H1 (cell line): ENCODE results near the gene SLC5A9. TPM values are rescaled to one million over a fixed set of nuclear protein-coding genes. Genes with fewer than 3 reads are reported as not detected.

Experiments used
- CTCF ChIA-PET: fragments of 300-600 bp; sonication (Branson Sonifier 250); formaldehyde crosslinking; loops from one replicate; lab custom pipeline; 2021; ENCODE audit not compliant: partially characterized antibody; lab: Charles Lee
- POLR2A ChIA-PET: fragments of 300-600 bp; sonication (Branson Sonifier 250); formaldehyde crosslinking; loops from one replicate; lab custom pipeline; 2021; ENCODE audit warnings: inconsistent platforms; ENCODE audit not compliant: partially characterized antibody; lab: Charles Lee
- DNase-seq, 2 experiments: peaks; one replicate each; pipeline versions ENCODE4 v3.0.0 to v3.0.0-alpha.2; 2010 to 2022; ENCODE audit warnings: low spot score in 2 of 2, low read depth in 1 of 2, mixed read lengths in 1 of 2
- FAIRE-seq: peaks from 2 replicates; lab custom pipeline; 2011; peaks lifted over from hg19 to GRCh38; lab: Jason Lieb, UNC
- H2AFZ ChIP-seq: 2 replicates; pipeline ENCODE4 v1.8.1; 2012; ENCODE audit warnings: low read length, inconsistent platforms
- H2AK5ac ChIP-seq: 2 replicates; pipeline ENCODE4 v1.6.1; 2013; ENCODE audit warnings: low read depth, low read length
- H2BK120ac ChIP-seq: replicated peaks from 2 replicates; pipeline ENCODE3; 2013; ENCODE audit warnings: low read depth, low read length, inconsistent platforms
- H2BK12ac ChIP-seq: 2 replicates; pipeline ENCODE4 v1.6.1; 2013; ENCODE audit warnings: low read depth, low read length
- H2BK15ac ChIP-seq: 2 replicates; pipeline ENCODE4 v1.6.1; 2013; ENCODE audit warnings: low read length
- H2BK20ac ChIP-seq: 2 replicates; pipeline ENCODE4 v1.6.1; 2013; ENCODE audit warnings: low read length
- H2BK5ac ChIP-seq: 2 replicates; pipeline ENCODE4 v1.6.1; 2013; ENCODE audit warnings: low read depth, low read length
- H3K14ac ChIP-seq: 2 replicates; pipeline ENCODE4 v1.6.1; 2013; ENCODE audit warnings: inconsistent platforms; ENCODE audit not compliant: insufficient read length
- H3K18ac ChIP-seq: 2 replicates; pipeline ENCODE4 v1.6.1; 2013; ENCODE audit warnings: low read length; ENCODE audit errors: extremely low read depth
- H3K23ac ChIP-seq: 2 replicates; pipeline ENCODE4 v1.6.1; 2013; ENCODE audit warnings: inconsistent platforms; ENCODE audit not compliant: insufficient read length
- H3K23me2 ChIP-seq: 2 replicates; pipeline ENCODE4 v1.6.1; 2013; ENCODE audit warnings: low read depth, low read length
- H3K27ac ChIP-seq: 2 replicates; pipeline ENCODE4 v1.6.1; 2011; ENCODE audit warnings: low read depth, low read length, inconsistent platforms
- H3K27me3 ChIP-seq, 4 experiments: replicated peaks in 1 of 4; 1 replicate in 1 of 4; 2 replicates in 3 of 4; pipeline versions ENCODE4 v1.6.1 to v1.8.1; 2011 to 2013; ENCODE audit warnings: low read length in 3 of 4, mild to moderate bottlenecking in 3 of 4, inconsistent platforms in 2 of 4, mixed read lengths in 2 of 4, moderate library complexity in 1 of 4; ENCODE audit not compliant: control insufficient read depth in 3 of 4, insufficient read depth in 3 of 4; ENCODE audit errors: extremely low read depth in 1 of 4
- H3K36me3 ChIP-seq, 4 experiments: 2 replicates each; pipeline versions ENCODE4 v1.6.1 to v1.8.1; 2011 to 2013; ENCODE audit warnings: mild to moderate bottlenecking in 4 of 4, low read length in 3 of 4, moderate library complexity in 2 of 4, control low read depth in 1 of 4, inconsistent platforms in 1 of 4; ENCODE audit not compliant: insufficient read depth in 4 of 4, control insufficient read depth in 2 of 4
- H3K4ac ChIP-seq: replicated peaks from 2 replicates; pipeline ENCODE3; 2013; ENCODE audit warnings: low read length, low read depth, mixed read lengths, inconsistent platforms; ENCODE audit not compliant: insufficient read length
- H3K4me1 ChIP-seq, 4 experiments: replicated peaks in 1 of 4; 1 replicate in 1 of 4; 2 replicates in 3 of 4; pipeline versions ENCODE4 v1.6.1 to v1.8.1; 2011 to 2013; ENCODE audit warnings: low read length in 3 of 4, inconsistent platforms in 2 of 4, mixed read lengths in 1 of 4; ENCODE audit not compliant: insufficient read depth in 4 of 4, control insufficient read depth in 3 of 4
- H3K4me2 ChIP-seq, 2 experiments: 2 replicates each; pipeline versions ENCODE4 v1.6.1 to v1.8.1; 2011 to 2013; ENCODE audit warnings: low read depth in 2 of 2, low read length in 2 of 2, control low read depth in 1 of 2, inconsistent platforms in 1 of 2, mild to moderate bottlenecking in 1 of 2; ENCODE audit not compliant: insufficient read depth in 1 of 2
- H3K4me3 ChIP-seq, 4 experiments: fragments of 200-600, 300-600 bp in 1 of 4; sonication (generic), shearing (Covaris generic), sonication (Bioruptor Twin) in 1 of 4; 2 replicates each; pipeline versions ENCODE4 v1.5.1 to v1.8.1; 2011 to 2016; ENCODE audit warnings: low read length in 4 of 4, low read depth in 3 of 4, control low read depth in 2 of 4, inconsistent platforms in 2 of 4, mild to moderate bottlenecking in 2 of 4, mixed read lengths in 1 of 4, moderate library complexity in 1 of 4; ENCODE audit not compliant: insufficient read depth in 2 of 4; ENCODE audit errors: extremely low read depth in 1 of 4
- H3K56ac ChIP-seq: replicated peaks from 2 replicates; pipeline ENCODE3; 2013; ENCODE audit warnings: low read depth, mild to moderate bottlenecking, mixed read lengths, low read length, inconsistent platforms; ENCODE audit not compliant: insufficient read length
- H3K79me1 ChIP-seq: 2 replicates; pipeline ENCODE4 v1.6.1; 2013; ENCODE audit warnings: low read depth, low read length, control low read depth
- H3K79me2 ChIP-seq, 2 experiments: 2 replicates each; pipeline versions ENCODE4 v1.6.1 to v1.8.1; 2012 to 2013; ENCODE audit warnings: low read length in 2 of 2, mild to moderate bottlenecking in 2 of 2, inconsistent platforms in 1 of 2; ENCODE audit not compliant: insufficient read depth in 2 of 2, control insufficient read depth in 1 of 2
- H3K9ac ChIP-seq, 4 experiments: replicated peaks in 1 of 4; 1 replicate in 1 of 4; 2 replicates in 3 of 4; pipeline versions ENCODE4 v1.6.1 to v1.8.1; 2011 to 2013; ENCODE audit warnings: low read depth in 3 of 4, low read length in 3 of 4, control low read depth in 2 of 4, mild to moderate bottlenecking in 2 of 4, moderate library complexity in 2 of 4, inconsistent platforms in 1 of 4; ENCODE audit errors: extremely low read depth in 1 of 4
- H3K9me3 ChIP-seq, 2 experiments: 2 replicates each; pipeline versions ENCODE4 v1.6.1 to v1.8.1; 2012 to 2013; ENCODE audit warnings: mild to moderate bottlenecking in 2 of 2, moderate library complexity in 2 of 2, control low read depth in 1 of 2, inconsistent platforms in 1 of 2, low read depth in 1 of 2, low read length in 1 of 2, mixed read lengths in 1 of 2; ENCODE audit not compliant: insufficient read depth in 2 of 2
- H4K20me1 ChIP-seq, 2 experiments: replicated peaks in 1 of 2; 2 replicates each; pipeline versions ENCODE3 to v1.8.1; 2011 to 2013; ENCODE audit warnings: inconsistent platforms in 2 of 2, low read length in 2 of 2, mild to moderate bottlenecking in 1 of 2; ENCODE audit not compliant: insufficient read depth in 2 of 2, control insufficient read depth in 1 of 2
- H4K5ac ChIP-seq: 2 replicates; pipeline ENCODE4 v1.6.1; 2013; ENCODE audit warnings: low read length, low read depth, mixed read lengths, inconsistent platforms; ENCODE audit not compliant: insufficient read length
- H4K8ac ChIP-seq: 2 replicates; pipeline ENCODE4 v1.8.0; 2013; ENCODE audit warnings: mild to moderate bottlenecking, moderate library complexity, low read length, inconsistent platforms; ENCODE audit not compliant: insufficient read depth; ENCODE audit errors: extremely low read depth
- H4K91ac ChIP-seq: replicated peaks from 2 replicates; pipeline ENCODE3; 2013; ENCODE audit warnings: low read length, mixed read lengths, inconsistent platforms; ENCODE audit not compliant: insufficient read length
- BACH1 ChIP-seq: IDR thresholded peaks from 2 replicates; pipeline ENCODE4 v1.6.1; 2012; ENCODE audit warnings: low read length, improper control_type of control experiment
- BRCA1 ChIP-seq: IDR thresholded peaks from 2 replicates; pipeline ENCODE4 v1.6.1; 2012; ENCODE audit warnings: low read depth, low read length, improper control_type of control experiment
- CBX5 ChIP-seq: fragments of 300-800, 300-1000 bp; sonication (generic); IDR thresholded peaks from 2 replicates; pipeline ENCODE4 v1.7.1; 2016; ENCODE audit warnings: antibody characterized with exemption, low read length, low read depth
- EGR1 ChIP-seq: IDR thresholded peaks from 2 replicates; pipeline ENCODE4 v1.6.1; 2011; ENCODE audit warnings: low read depth, low read length, borderline replicate concordance
- FOSL1 ChIP-seq: IDR thresholded peaks from 2 replicates; pipeline ENCODE4 v1.6.1; 2011; ENCODE audit warnings: mild to moderate bottlenecking, low read depth, low read length, moderate library complexity; ENCODE audit not compliant: insufficient read depth
- GTF2F1 ChIP-seq: IDR thresholded peaks from 2 replicates; pipeline ENCODE4 v1.6.1; 2012; ENCODE audit warnings: low read depth, low read length, improper control_type of control experiment, borderline replicate concordance
- POLR2A ChIP-seq, 2 experiments: IDR thresholded peaks; 1 replicate in 1 of 2; 2 replicates in 1 of 2; pipeline ENCODE4 v1.6.1; 2011; ENCODE audit warnings: low read depth in 2 of 2, low read length in 2 of 2, mild to moderate bottlenecking in 2 of 2; ENCODE audit errors: control extremely low read depth in 1 of 2
- RAD21 ChIP-seq, 2 experiments: IDR thresholded peaks in 1 of 2; conservative IDR thresholded peaks in 1 of 2; 2 replicates each; pipeline ENCODE4 v1.6.1; 2011; ENCODE audit warnings: low read depth in 2 of 2, low read length in 2 of 2, improper control_type of control experiment in 1 of 2, inconsistent platforms in 1 of 2, mild to moderate bottlenecking in 1 of 2, moderate library complexity in 1 of 2
- SIN3A ChIP-seq, 2 experiments: IDR thresholded peaks in 1 of 2; conservative IDR thresholded peaks in 1 of 2; 2 replicates each; pipeline ENCODE4 v1.6.1; 2011 to 2012; ENCODE audit warnings: low read length in 2 of 2, improper control_type of control experiment in 1 of 2, low read depth in 1 of 2, mild to moderate bottlenecking in 1 of 2
- SIX5 ChIP-seq: IDR thresholded peaks from 2 replicates; pipeline ENCODE4 v1.6.1; 2011; ENCODE audit warnings: mild to moderate bottlenecking, low read depth, low read length
- TAF1 ChIP-seq: IDR thresholded peaks from 2 replicates; pipeline ENCODE4 v1.6.1; 2011; ENCODE audit warnings: mild to moderate bottlenecking, low read depth, low read length
- TAF7 ChIP-seq: optimal IDR thresholded peaks from 2 replicates; pipeline ENCODE3; 2011; ENCODE audit warnings: low read depth, mild to moderate bottlenecking, inconsistent platforms, low read length, moderate library complexity, borderline replicate concordance
- YY1 ChIP-seq: IDR thresholded peaks from 2 replicates; pipeline ENCODE4 v1.6.1; 2011; ENCODE audit warnings: low read depth, mild to moderate bottlenecking, low read length
- WGBS, 2 experiments: shearing (Covaris generic) in 1 of 2; methylation state at CpG; one replicate each; pipeline versions ENCODE4 v1.1.6 to v1.1.7; 2013 to 2015; ENCODE audit warnings: low lambda C conversion rate in 2 of 2, mixed read lengths in 2 of 2, inconsistent platforms in 1 of 2, low coverage in 1 of 2, missing lambda C conversion rate in 1 of 2; ENCODE audit not compliant: insufficient replicate concordance in 2 of 2, insufficient coverage in 1 of 2, insufficient read length in 1 of 2; ENCODE audit errors: extremely low coverage in 1 of 2, missing lambda C conversion rate in 1 of 2; 5-methylcytosine and 5-hydroxymethylcytosine counted together
- polyA plus RNA-seq, 7 experiments: library from polyadenylated mRNA; depleted of rRNA in 3 of 7; stranded (reverse) in 5 of 7; unstranded in 2 of 7; fragments of >200 nt in 5 of 7; fragments of 200-250 nt in 2 of 7; gene quantifications; 1 replicate in 5 of 7; 2 replicates in 1 of 7; 4 replicates in 1 of 7; pipeline versions ENCODE4 v1.2.1 to v1.2.3, GENCODE V29; 2011 to 2013; ENCODE audit warnings: missing spikeins in 2 of 7, mixed read lengths in 2 of 7
- total RNA-seq: library from RNA; stranded (reverse); fragmentation: NEBNext Ultra II Directional; extraction: Animal tissue kit (Norgen Biotek cat#: 25700); gene quantifications from 2 replicates; pipeline ENCODE4 v1.2.1, GENCODE V29; 2021

Gene SLC5A9
- total and polyA plus RNA-seq, 2 of the 8 experiments (the other 6 are each of a cell fraction or from before 2014, with no cell fraction given): 0.03 TPM; not detected in 1

DNA sequence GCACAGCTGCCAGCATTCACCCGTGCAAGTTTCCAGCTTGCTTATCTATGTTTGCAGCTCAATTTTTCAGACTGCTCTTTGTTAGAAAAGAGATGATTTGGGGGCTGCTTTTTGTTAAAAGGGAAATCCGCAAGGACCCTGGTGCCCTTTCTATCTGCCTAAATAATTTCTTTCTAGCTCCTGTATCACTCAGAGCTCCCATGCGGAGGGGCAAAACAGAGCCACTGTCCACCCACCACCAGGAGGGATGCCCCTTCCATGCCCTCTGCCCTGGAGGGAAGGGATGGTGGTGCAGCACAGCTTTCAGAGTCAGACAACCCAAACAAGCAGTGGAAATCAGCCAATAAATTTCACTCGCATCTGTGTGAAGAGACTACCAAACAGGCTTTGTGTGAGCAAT lies 13.9 kb upstream of the SLC5A9 start:
- H3K27me3 ChIP-seq: no peaks in the 10 kb centered on the region; a peak in 1 of 7 replicates
- POLR2A ChIA-PET: no interaction called here
- peak overlapping the region; percentile 86; the same call in 1 of the 2 replicates for H2AK5ac ChIP-seq
- no peaks in the 10 kb centered on the region for H3K79me1 ChIP-seq
- 0 out of 2 replicates have a peak overlapping the region, but pooled peaks have one; percentile 88 for H2BK15ac ChIP-seq
- no peak for TF ChIP-seq BACH1
- TF ChIP-seq EGR1: no peak
- no peak for TF ChIP-seq POLR2A (IDR thresholded peaks at IDR 0.05; ENCODE audit: control extremely low read depth in 1 of 2, low read depth in 2 of 2, low read length in 2 of 2)
- TF ChIP-seq TAF1: no peak
- no peak for TF ChIP-seq BRCA1
- TF ChIP-seq SIX5: no peak
- no peak for TF ChIP-seq FOSL1
- TF ChIP-seq YY1: no peak
- TF ChIP-seq RAD21 (IDR thresholded peaks at IDR 0.05 in 1 of 2, conservative IDR thresholded peaks at IDR 0.05 in 1 of 2; ENCODE audit: low read depth in 2 of 2, low read length in 2 of 2): no peak
- no peak for TF ChIP-seq TAF7
- TF ChIP-seq GTF2F1: no peak
- no peak for TF ChIP-seq CBX5
- no peak for TF ChIP-seq SIN3A (conservative IDR thresholded peaks at IDR 0.05 in 1 of 2, IDR thresholded peaks at IDR 0.05 in 1 of 2; ENCODE audit: low read depth in 1 of 2, low read length in 2 of 2)
- TF ChIP-seq, all 59 proteins: peak for 0
- H3K23me2 ChIP-seq: 0 out of 2 replicates have a peak, but pooled peaks cover 2% of the 10 kb centered on the region
- H3K4me1 ChIP-seq: peaks cover 0 to 10% (median 6%) of the 10 kb centered on the region in 4 experiments; a peak in 4 of 7 replicates
- peak overlapping the region; percentile 99 for H4K91ac ChIP-seq
- DNase-seq: peak in 1 of 2 experiments; percentile 45
- peak overlapping the region; percentile 94 for H2BK120ac ChIP-seq
- peak overlapping the region; percentile 85; the same call in 1 of the 2 replicates for H2BK5ac ChIP-seq
- H3K36me3 ChIP-seq: no peaks in the 10 kb centered on the region
- no peak overlapping the region for H2BK20ac ChIP-seq
- H3K4me2 ChIP-seq: no peak overlapping the region; a peak in 2 of 4 replicates
- H2AFZ ChIP-seq: no peak overlapping the region
- H4K5ac ChIP-seq: peak overlapping the region; percentile 32
- H3K9me3 ChIP-seq: no peaks in the 10 kb centered on the region
- peak overlapping the region; percentile 98 for H3K18ac ChIP-seq
- FAIRE-seq: no peak
- H4K20me1 ChIP-seq: no peaks in the 10 kb centered on the region
- peak overlapping the region; percentile 44 for H3K4ac ChIP-seq
- 0 out of 2 replicates have a peak overlapping the region, but pooled peaks have one; percentile 68 for H2BK12ac ChIP-seq
- no peak overlapping the region for H3K14ac ChIP-seq
- no peak overlapping the region; a peak in 1 of 7 replicates for H3K9ac ChIP-seq
- no peak overlapping the region; the same call in 1 of the 2 replicates for H4K8ac ChIP-seq
- H3K79me2 ChIP-seq: no peaks in the 10 kb centered on the region
- no peak overlapping the region for H3K23ac ChIP-seq
- H3K56ac ChIP-seq: no peak overlapping the region
- H3K4me3 ChIP-seq: no peak overlapping the region
- 0 out of 2 replicates have a peak overlapping the region, but pooled peaks have one; percentile 35 for H3K27ac ChIP-seq
- CTCF ChIA-PET: interaction anchor here (0.6 to 3.5 kb wide), 6 partner anchors 8 to 203 kb away, joined by 3 to 24 read pairs (median 8); no protein-coding TSS in a partner anchor
- WGBS, 2 experiments: 93% methylated on average over 4 of the region's 4 CpGs; no CpG with 5 or more reads in 1 of the 2 experiments
